ENCODE results near the gene CNTNAP4.

DNA sequence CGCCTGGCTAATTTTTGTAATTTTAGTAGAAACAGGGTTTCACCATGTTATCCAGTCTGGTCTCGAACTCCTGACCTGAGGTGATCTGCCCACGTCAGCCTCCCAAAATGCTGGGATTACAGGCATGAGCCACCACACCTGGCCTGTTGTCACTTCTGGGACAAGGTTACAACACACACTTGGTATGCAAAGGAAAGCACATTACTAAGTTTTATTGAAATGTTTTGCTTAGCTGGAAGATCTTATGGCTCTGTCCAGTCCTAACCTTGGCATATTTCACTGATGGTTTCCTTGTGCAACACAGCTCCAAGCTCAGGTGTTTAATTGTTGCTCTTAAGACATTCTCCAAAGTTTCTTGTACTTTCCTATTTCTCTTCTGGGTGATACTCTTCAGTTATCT lies 94.2 kb downstream of the CNTNAP4 start:
- TF ChIP-seq CEBPB (IDR thresholded peaks at IDR 0.05; ENCODE audit: low read depth, low read length) (no peak), USF2 (IDR thresholded peaks at IDR 0.05; ENCODE audit: low read depth, low read length) (no peak), CTCF (conservative IDR thresholded peaks at IDR 0.05; ENCODE audit: low read depth, low read length) (no peak), RAD21 (IDR thresholded peaks at IDR 0.05; ENCODE audit: low read length) (no peak)
